Osteoblast (primary cell): Measurements from ENCODE around the gene ETV6. TPM values are rescaled to one million over a fixed set of nuclear protein-coding genes. Genes with fewer than 3 reads are reported as not detected.

Experiments used
- DNase-seq: peaks from one replicate; pipeline ENCODE4 v3.0.0; 2011; ENCODE audit warnings: low spot score, mixed read lengths; ENCODE audit not compliant: insufficient read length; ENCODE audit errors: missing footprints
- H2AFZ ChIP-seq: 2 replicates; pipeline ENCODE4 v1.6.0; 2011; ENCODE audit warnings: mild to moderate bottlenecking, low read length
- H3K27ac ChIP-seq: 2 replicates; pipeline ENCODE4 v1.5.1; 2011; ENCODE audit warnings: mild to moderate bottlenecking, low read depth, low read length, moderate library complexity
- H3K27me3 ChIP-seq: 2 replicates; pipeline ENCODE4 v1.6.0; 2012; ENCODE audit warnings: mild to moderate bottlenecking, control low read depth, inconsistent platforms, low read length, moderate library complexity; ENCODE audit not compliant: insufficient read depth
- H3K36me3 ChIP-seq: 2 replicates; pipeline ENCODE4 v1.5.1; 2011; ENCODE audit warnings: mild to moderate bottlenecking, low read length, control low read depth, moderate library complexity; ENCODE audit not compliant: insufficient read depth
- H3K4me1 ChIP-seq: 2 replicates; pipeline ENCODE4 v1.5.1; 2011; ENCODE audit warnings: mild to moderate bottlenecking, low read length, control low read depth, moderate library complexity; ENCODE audit not compliant: insufficient read depth
- H3K4me2 ChIP-seq: 2 replicates; pipeline ENCODE4 v1.6.0; 2011; ENCODE audit warnings: mild to moderate bottlenecking, low read length; ENCODE audit not compliant: insufficient read depth
- H3K4me3 ChIP-seq: fragments of 200-600 bp; sonication (generic); 3 replicates; pipeline ENCODE4 v1.5.1; 2012; ENCODE audit warnings: mild to moderate bottlenecking, low read length, inconsistent platforms; ENCODE audit not compliant: insufficient read depth
- H3K79me2 ChIP-seq: 2 replicates; pipeline ENCODE4 v1.6.0; 2012; ENCODE audit warnings: mild to moderate bottlenecking, low read length, control low read depth, inconsistent platforms; ENCODE audit not compliant: insufficient read depth
- H3K9me3 ChIP-seq: 2 replicates; pipeline ENCODE4 v1.5.1; 2011; ENCODE audit warnings: low read depth, low read length, control low read depth
- H4K20me1 ChIP-seq: 2 replicates; pipeline ENCODE4 v1.6.0; 2012; ENCODE audit warnings: mild to moderate bottlenecking, low read length, control low read depth; ENCODE audit not compliant: insufficient read depth
- total RNA-seq: library from RNA; depleted of rRNA; stranded (reverse); fragments of >200 nt; gene quantifications from 2 replicates; pipeline ENCODE4 v1.2.3, GENCODE V29; 2012
- TF ChIP-seq, protein P1 (sequence below): IDR thresholded peaks from 2 replicates; pipeline ENCODE4 v1.5.1; 2011; ENCODE audit warnings: mild to moderate bottlenecking, low read depth, low read length, moderate library complexity; ENCODE audit errors: extremely low read depth

Gene ETV6
- total RNA-seq, 1 donor, result 16.3 TPM

- DNase-seq, result no peak
- Histone ChIP-seq H3K27ac (no peak overlapping the region), H3K4me1 (peaks cover 12% of the 10 kb centered on the region)
Observed at GRCh38 chr12:11689591-11690186, 40.2 kb downstream of the ETV6 start.

GRCh38 chr12:11693067-11693466, 43.6 kb downstream of the ETV6 start:
- Histone ChIP-seq H3K9me3 (no peaks in the 10 kb centered on the region), H3K4me3 (no peak overlapping the region), H2AFZ (no peak overlapping the region), H3K4me1 (peaks cover 31% of the 10 kb centered on the region), H4K20me1 (peaks cover 32% of the 10 kb centered on the region), H3K27ac (no peak overlapping the region), H3K4me2 (no peak overlapping the region), H3K27me3 (no peaks in the 10 kb centered on the region), H3K79me2 (peaks cover 78% of the 10 kb centered on the region), H3K36me3 (no peaks in the 10 kb centered on the region)
- TF ChIP-seq, protein P1, sequence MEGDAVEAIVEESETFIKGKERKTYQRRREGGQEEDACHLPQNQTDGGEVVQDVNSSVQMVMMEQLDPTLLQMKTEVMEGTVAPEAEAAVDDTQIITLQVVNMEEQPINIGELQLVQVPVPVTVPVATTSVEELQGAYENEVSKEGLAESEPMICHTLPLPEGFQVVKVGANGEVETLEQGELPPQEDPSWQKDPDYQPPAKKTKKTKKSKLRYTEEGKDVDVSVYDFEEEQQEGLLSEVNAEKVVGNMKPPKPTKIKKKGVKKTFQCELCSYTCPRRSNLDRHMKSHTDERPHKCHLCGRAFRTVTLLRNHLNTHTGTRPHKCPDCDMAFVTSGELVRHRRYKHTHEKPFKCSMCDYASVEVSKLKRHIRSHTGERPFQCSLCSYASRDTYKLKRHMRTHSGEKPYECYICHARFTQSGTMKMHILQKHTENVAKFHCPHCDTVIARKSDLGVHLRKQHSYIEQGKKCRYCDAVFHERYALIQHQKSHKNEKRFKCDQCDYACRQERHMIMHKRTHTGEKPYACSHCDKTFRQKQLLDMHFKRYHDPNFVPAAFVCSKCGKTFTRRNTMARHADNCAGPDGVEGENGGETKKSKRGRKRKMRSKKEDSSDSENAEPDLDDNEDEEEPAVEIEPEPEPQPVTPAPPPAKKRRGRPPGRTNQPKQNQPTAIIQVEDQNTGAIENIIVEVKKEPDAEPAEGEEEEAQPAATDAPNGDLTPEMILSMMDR, result no peak
- no peak for DNase-seq

More at GRCh38 chr12:11689591-11690186, 40.2 kb downstream of the ETV6 start:
- no peaks in the 10 kb centered on the region for H3K9me3 ChIP-seq
- peaks cover 37% of the 10 kb centered on the region for H4K20me1 ChIP-seq
- TF ChIP-seq, protein P1, result no peak
- H3K27me3 ChIP-seq, result no peaks in the 10 kb centered on the region
- no peak overlapping the region for H3K4me3 ChIP-seq
- no peaks in the 10 kb centered on the region for H3K36me3 ChIP-seq
- peaks cover 83% of the 10 kb centered on the region for H3K79me2 ChIP-seq
- no peak overlapping the region for H3K4me2 ChIP-seq
- H2AFZ ChIP-seq, result no peak overlapping the region

DNA sequence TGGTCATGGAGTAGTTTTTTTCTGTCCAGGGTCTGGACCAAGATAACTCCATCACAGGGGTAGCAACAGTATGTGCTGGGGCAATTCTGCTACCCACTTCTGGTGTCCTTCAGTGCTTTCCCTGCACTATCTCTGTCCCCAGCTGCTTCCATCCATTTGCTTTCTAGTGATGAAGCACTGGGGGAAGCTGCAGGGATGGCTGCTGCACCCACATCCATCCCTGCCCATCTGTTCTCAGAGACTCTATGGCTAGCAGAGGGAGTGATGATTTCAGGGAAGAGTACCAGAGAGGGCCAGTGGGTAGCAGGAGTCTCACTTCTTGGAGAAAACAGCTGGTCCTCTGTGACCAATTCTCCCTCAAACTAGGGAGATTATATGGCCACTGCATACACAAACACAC, 44.1 kb downstream of the ETV6 start:
- H3K79me2 ChIP-seq, result peaks cover 75% of the 10 kb centered on the region
- peaks cover 30% of the 10 kb centered on the region for H3K4me1 ChIP-seq
- no peaks in the 10 kb centered on the region for H3K9me3 ChIP-seq
- H3K27me3 ChIP-seq, result no peaks in the 10 kb centered on the region
- no peaks in the 10 kb centered on the region for H3K36me3 ChIP-seq
- TF ChIP-seq, protein P1, result no peak
- no peak for DNase-seq
- no peak overlapping the region for H3K4me2 ChIP-seq
- no peak overlapping the region for H2AFZ ChIP-seq
- no peak overlapping the region for H3K4me3 ChIP-seq
- H3K27ac ChIP-seq, result no peak overlapping the region
- peaks cover 27% of the 10 kb centered on the region for H4K20me1 ChIP-seq

- no peaks in the 10 kb centered on the region for H3K27me3 ChIP-seq
- H3K79me2 ChIP-seq, result peaks cover 78% of the 10 kb centered on the region
- DNase-seq, result no peak
- no peak overlapping the region for H3K4me3 ChIP-seq
- TF ChIP-seq, protein P1, result no peak
- H3K9me3 ChIP-seq, result no peaks in the 10 kb centered on the region
- peaks cover 25% of the 10 kb centered on the region for H4K20me1 ChIP-seq
- no peak overlapping the region for H3K27ac ChIP-seq
- no peak overlapping the region for H3K4me2 ChIP-seq
- peaks cover 24% of the 10 kb centered on the region for H3K4me1 ChIP-seq
- no peak overlapping the region for H2AFZ ChIP-seq
- H3K36me3 ChIP-seq, result no peaks in the 10 kb centered on the region
Observed at GRCh38 chr12:11694528-11694927, 45.1 kb downstream of the ETV6 start.
